NOMO-1 treated with DMSO at 0.1 percent for 48 hours (cell line): Measurements from ENCODE around the gene MUC6.

Experiments
- DNase-seq: peaks from one replicate; lab custom pipeline; 2025; ENCODE audit not compliant: unreplicated experiment; lab: John Stamatoyannopoulos, UW

The MUC6 gene

GRCh38 chr11:1051356-1052132, 15.0 kb upstream of the MUC6 start:
- no peak for DNase-seq

GRCh38 chr11:1050581-1051355, 14.2 kb upstream of the MUC6 start:
- DNase-seq, result peak; percentile 60

- no peak for DNase-seq
These were observed 13.5 kb upstream of the MUC6 start for GRCh38 chr11:1049911-1050580.

GRCh38 chr11:1049431-1049891, 12.9 kb upstream of the MUC6 start:
- DNase-seq, result no peak

- DNase-seq, result no peak
These were observed 12.5 kb upstream of the MUC6 start for GRCh38 chr11:1049071-1049405.

- no peak for DNase-seq
These were observed 12.0 kb upstream of the MUC6 start for GRCh38 chr11:1048375-1049070.

- no peak for DNase-seq
These were observed 11.2 kb upstream of the MUC6 start for GRCh38 chr11:1047595-1048156.

GRCh38 chr11:1044160-1044559, 7.6 kb upstream of the MUC6 start:
- no peak for DNase-seq

GRCh38 chr11:1043563-1044096, 7.1 kb upstream of the MUC6 start:
- no peak for DNase-seq

- no peak for DNase-seq
These were observed 6.4 kb upstream of the MUC6 start for GRCh38 chr11:1042626-1043562.

- DNase-seq, result no peak
These were observed 5.6 kb upstream of the MUC6 start for GRCh38 chr11:1041936-1042608.

- no peak for DNase-seq
These were observed 5.0 kb upstream of the MUC6 start for GRCh38 chr11:1041471-1041870.

- DNase-seq, result no peak
These were observed 4.6 kb upstream of the MUC6 start for GRCh38 chr11:1041149-1041467.

- DNase-seq, result no peak
These were observed 4.1 kb upstream of the MUC6 start for GRCh38 chr11:1040428-1041148.

- DNase-seq, result no peak
These were observed 3.2 kb upstream of the MUC6 start for GRCh38 chr11:1039481-1040427.

GRCh38 chr11:1038921-1039320, 2.4 kb upstream of the MUC6 start:
- no peak for DNase-seq

- no peak for DNase-seq
These were observed 1.8 kb upstream of the MUC6 start for GRCh38 chr11:1038361-1038760.
